ENCODE measurements around the gene MLLT10. TPM values are rescaled to one million over a fixed set of nuclear protein-coding genes. Genes with fewer than 3 reads are reported as not detected.

Gene MLLT10
- total and polyA plus RNA-seq, 9 of the 15 experiments (the other 6 are each of a cell fraction or from before 2014, with no cell fraction given), result 18.8 to 81.4 (median 64.2) TPM

DNA sequence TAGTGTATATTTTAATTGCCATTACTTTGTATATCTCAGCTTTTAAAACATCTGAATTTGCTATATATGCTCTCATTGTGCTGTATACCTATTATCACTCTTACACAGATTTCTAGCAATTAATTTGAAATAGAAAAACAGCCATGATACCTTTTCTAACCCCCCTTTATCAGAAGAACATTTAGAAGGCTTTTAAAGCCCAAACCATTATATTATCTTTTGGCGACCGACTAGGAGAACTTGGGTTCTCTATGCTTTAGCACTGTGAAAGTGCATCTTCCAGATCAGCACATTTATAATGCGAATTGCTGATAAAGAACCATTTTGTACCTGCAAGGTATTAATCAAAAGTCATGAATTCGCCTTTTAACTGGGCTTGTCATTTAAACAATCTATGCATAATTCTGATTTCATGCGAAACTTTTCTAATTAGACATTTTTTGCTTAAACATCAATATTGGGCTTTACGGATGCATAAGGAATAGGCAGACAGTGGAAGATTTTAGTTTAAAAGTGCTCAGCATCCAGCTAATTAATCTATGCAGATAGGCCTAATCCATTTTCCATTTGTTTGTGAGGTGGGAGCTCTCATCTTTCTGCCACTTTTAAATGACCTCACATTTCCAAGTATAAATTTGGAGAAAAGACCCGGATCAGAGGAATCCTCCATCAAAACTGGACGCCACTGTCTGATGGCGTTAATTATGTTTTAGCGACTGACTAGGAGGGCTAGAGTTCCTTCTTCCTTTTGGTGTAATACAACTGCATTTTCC is 1.2 kb upstream of the MLLT10 start (continued):
- TF ChIP-seq CCNT2 (IDR thresholded peaks at IDR 0.05; ENCODE audit: borderline replicate concordance, extremely low read depth, insufficient read length, low read depth, low read length), result no peak
- TF ChIP-seq MED1 (CRISPR knock-in tag; IDR thresholded peaks at IDR 0.05; ENCODE audit: borderline replicate concordance), result no peak
- TF ChIP-seq SMAD4 (CRISPR knock-in tag; conservative IDR thresholded peaks at IDR 0.05), result no peak
- no peak for TF ChIP-seq ZNF165 (CRISPR knock-in tag; IDR thresholded peaks at IDR 0.05; ENCODE audit: borderline replicate concordance)
- TF ChIP-seq, protein P1, sequence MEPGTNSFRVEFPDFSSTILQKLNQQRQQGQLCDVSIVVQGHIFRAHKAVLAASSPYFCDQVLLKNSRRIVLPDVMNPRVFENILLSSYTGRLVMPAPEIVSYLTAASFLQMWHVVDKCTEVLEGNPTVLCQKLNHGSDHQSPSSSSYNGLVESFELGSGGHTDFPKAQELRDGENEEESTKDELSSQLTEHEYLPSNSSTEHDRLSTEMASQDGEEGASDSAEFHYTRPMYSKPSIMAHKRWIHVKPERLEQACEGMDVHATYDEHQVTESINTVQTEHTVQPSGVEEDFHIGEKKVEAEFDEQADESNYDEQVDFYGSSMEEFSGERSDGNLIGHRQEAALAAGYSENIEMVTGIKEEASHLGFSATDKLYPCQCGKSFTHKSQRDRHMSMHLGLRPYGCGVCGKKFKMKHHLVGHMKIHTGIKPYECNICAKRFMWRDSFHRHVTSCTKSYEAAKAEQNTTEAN (CRISPR knock-in tag; IDR thresholded peaks at IDR 0.05), result no peak
- TF ChIP-seq FOXK1 (CRISPR knock-in tag; IDR thresholded peaks at IDR 0.05; ENCODE audit: borderline replicate concordance), result no peak
- TF ChIP-seq CBX3 (IDR thresholded peaks at IDR 0.05; ENCODE audit: borderline replicate concordance in 1 of 2, low read length in 2 of 2), result no peak
- TF ChIP-seq ZFP1 (CRISPR knock-in tag; IDR thresholded peaks at IDR 0.05), result no peak
- TF ChIP-seq, protein P2, sequence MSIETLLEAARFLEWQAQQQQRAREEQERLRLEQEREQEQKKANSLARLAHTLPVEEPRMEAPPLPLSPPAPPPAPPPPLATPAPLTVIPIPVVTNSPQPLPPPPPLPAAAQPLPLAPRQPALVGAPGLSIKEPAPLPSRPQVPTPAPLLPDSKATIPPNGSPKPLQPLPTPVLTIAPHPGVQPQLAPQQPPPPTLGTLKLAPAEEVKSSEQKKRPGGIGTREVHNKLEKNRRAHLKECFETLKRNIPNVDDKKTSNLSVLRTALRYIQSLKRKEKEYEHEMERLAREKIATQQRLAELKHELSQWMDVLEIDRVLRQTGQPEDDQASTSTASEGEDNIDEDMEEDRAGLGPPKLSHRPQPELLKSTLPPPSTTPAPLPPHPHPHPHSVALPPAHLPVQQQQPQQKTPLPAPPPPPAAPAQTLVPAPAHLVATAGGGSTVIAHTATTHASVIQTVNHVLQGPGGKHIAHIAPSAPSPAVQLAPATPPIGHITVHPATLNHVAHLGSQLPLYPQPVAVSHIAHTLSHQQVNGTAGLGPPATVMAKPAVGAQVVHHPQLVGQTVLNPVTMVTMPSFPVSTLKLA (conservative IDR thresholded peaks at IDR 0.05), result no peak
- TF ChIP-seq, protein P3, sequence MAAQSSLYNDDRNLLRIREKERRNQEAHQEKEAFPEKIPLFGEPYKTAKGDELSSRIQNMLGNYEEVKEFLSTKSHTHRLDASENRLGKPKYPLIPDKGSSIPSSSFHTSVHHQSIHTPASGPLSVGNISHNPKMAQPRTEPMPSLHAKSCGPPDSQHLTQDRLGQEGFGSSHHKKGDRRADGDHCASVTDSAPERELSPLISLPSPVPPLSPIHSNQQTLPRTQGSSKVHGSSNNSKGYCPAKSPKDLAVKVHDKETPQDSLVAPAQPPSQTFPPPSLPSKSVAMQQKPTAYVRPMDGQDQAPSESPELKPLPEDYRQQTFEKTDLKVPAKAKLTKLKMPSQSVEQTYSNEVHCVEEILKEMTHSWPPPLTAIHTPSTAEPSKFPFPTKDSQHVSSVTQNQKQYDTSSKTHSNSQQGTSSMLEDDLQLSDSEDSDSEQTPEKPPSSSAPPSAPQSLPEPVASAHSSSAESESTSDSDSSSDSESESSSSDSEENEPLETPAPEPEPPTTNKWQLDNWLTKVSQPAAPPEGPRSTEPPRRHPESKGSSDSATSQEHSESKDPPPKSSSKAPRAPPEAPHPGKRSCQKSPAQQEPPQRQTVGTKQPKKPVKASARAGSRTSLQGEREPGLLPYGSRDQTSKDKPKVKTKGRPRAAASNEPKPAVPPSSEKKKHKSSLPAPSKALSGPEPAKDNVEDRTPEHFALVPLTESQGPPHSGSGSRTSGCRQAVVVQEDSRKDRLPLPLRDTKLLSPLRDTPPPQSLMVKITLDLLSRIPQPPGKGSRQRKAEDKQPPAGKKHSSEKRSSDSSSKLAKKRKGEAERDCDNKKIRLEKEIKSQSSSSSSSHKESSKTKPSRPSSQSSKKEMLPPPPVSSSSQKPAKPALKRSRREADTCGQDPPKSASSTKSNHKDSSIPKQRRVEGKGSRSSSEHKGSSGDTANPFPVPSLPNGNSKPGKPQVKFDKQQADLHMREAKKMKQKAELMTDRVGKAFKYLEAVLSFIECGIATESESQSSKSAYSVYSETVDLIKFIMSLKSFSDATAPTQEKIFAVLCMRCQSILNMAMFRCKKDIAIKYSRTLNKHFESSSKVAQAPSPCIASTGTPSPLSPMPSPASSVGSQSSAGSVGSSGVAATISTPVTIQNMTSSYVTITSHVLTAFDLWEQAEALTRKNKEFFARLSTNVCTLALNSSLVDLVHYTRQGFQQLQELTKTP (IDR thresholded peaks at IDR 0.05; ENCODE audit: low read depth in 1 of 2, partially characterized antibody in 2 of 2), result peak in 1 of 2 experiments; percentile 12
- TF ChIP-seq, protein P4, sequence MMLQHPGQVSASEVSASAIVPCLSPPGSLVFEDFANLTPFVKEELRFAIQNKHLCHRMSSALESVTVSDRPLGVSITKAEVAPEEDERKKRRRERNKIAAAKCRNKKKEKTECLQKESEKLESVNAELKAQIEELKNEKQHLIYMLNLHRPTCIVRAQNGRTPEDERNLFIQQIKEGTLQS (IDR thresholded peaks at IDR 0.05), result no peak
- TF ChIP-seq, protein P4 (CRISPR knock-in tag; conservative IDR thresholded peaks at IDR 0.05), result no peak
- no peak for TF ChIP-seq KLF1 (tag; IDR thresholded peaks at IDR 0.05)
- TF ChIP-seq CBFA2T3 (IDR thresholded peaks at IDR 0.05), result peak; percentile 39
- no peak for TF ChIP-seq RBBP5 (IDR thresholded peaks at IDR 0.05; ENCODE audit: borderline replicate concordance, insufficient read depth, low read length, poor library complexity, severe bottlenecking)
- TF ChIP-seq, protein P5, sequence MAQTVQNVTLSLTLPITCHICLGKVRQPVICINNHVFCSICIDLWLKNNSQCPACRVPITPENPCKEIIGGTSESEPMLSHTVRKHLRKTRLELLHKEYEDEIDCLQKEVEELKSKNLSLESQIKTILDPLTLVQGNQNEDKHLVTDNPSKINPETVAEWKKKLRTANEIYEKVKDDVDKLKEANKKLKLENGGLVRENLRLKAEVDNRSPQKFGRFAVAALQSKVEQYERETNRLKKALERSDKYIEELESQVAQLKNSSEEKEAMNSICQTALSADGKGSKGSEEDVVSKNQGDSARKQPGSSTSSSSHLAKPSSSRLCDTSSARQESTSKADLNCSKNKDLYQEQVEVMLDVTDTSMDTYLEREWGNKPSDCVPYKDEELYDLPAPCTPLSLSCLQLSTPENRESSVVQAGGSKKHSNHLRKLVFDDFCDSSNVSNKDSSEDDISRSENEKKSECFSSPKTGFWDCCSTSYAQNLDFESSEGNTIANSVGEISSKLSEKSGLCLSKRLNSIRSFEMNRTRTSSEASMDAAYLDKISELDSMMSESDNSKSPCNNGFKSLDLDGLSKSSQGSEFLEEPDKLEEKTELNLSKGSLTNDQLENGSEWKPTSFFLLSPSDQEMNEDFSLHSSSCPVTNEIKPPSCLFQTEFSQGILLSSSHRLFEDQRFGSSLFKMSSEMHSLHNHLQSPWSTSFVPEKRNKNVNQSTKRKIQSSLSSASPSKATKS (CRISPR knock-in tag; IDR thresholded peaks at IDR 0.05), result no peak
- TF ChIP-seq ZNF316 (IDR thresholded peaks at IDR 0.05), result peak; percentile 80
